ENCODE results near the gene GARNL3. TPM values are rescaled to one million over a fixed set of nuclear protein-coding genes. Genes with fewer than 3 reads are reported as not detected.

GARNL3 gene
- total RNA-seq, 2 donors from 2014 or later: 34.2 to 34.4 TPM

DNA sequence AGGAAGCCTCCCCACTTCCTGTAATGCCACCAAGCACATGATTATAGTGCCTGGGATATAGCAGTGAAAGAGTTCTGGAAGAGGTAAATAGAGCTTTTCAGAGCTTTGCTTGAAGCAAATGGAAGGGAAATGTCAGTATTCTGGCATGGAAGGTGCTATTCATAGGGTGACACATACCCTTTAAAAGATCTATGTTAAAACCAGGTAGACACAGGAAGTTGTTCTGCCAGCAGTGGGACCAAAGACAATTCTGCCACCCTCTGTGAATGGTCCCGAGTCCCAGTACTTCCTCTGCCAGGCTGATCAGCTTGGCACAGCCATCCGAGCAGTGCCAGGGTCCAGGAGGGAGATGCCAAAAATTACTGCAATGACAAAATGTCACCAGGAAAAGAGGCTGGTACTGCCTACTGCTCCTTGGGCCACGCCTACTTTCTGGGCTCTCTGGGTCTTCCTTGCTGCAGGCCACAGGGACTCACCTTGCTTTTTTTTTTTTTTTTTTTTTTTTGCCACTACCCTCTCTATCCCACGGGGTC, 26.7 kb downstream of the GARNL3 start:
- Histone ChIP-seq H3K27ac (peak overlapping the region in 1 of 2 donors; percentile 34), H3K36me3 (no peaks in the 10 kb centered on the region), H3K27me3 (replicated peaks; ENCODE audit: insufficient read depth) (no peaks in the 10 kb centered on the region), H3K9me3 (no peaks in the 10 kb centered on the region), H3K4me3 (no peak overlapping the region), H3K4me1 (replicated peaks) (peaks cover 4% of the 10 kb centered on the region)
- no peak for DNase-seq (ENCODE audit: low spot score)
- TF ChIP-seq, protein P1, sequence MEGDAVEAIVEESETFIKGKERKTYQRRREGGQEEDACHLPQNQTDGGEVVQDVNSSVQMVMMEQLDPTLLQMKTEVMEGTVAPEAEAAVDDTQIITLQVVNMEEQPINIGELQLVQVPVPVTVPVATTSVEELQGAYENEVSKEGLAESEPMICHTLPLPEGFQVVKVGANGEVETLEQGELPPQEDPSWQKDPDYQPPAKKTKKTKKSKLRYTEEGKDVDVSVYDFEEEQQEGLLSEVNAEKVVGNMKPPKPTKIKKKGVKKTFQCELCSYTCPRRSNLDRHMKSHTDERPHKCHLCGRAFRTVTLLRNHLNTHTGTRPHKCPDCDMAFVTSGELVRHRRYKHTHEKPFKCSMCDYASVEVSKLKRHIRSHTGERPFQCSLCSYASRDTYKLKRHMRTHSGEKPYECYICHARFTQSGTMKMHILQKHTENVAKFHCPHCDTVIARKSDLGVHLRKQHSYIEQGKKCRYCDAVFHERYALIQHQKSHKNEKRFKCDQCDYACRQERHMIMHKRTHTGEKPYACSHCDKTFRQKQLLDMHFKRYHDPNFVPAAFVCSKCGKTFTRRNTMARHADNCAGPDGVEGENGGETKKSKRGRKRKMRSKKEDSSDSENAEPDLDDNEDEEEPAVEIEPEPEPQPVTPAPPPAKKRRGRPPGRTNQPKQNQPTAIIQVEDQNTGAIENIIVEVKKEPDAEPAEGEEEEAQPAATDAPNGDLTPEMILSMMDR (IDR thresholded peaks at IDR 0.05): no peak
- TF ChIP-seq POLR2AphosphoS5 (IDR thresholded peaks at IDR 0.05): peak; percentile 5
- WGBS: 67% methylated on average over 4 of the region's 4 CpGs
- intact Hi-C loops (cut with DNase I): no loop called here

DNA sequence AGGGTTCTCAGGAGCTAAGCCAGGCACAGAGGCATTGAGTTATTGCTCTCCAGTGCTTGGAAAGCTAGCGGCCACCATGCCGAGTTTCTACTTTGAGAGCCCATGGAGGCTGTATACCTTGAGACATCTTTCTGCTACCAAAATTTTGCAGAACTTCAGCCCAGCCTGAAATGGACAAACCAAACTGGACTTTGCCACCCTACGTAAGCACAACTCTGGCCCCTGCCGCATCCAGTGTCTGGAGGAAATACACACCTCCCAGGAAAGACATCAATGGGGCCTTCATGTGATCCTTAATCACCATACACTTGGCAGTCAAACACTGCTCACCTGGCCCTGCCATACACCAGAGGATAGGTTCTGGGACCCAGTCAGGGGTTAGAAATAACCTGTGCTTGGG, 27.8 kb downstream of the GARNL3 start:
- Histone ChIP-seq H3K27me3 (replicated peaks; ENCODE audit: insufficient read depth) (no peaks in the 10 kb centered on the region), H3K36me3 (no peaks in the 10 kb centered on the region), H3K9me3 (no peaks in the 10 kb centered on the region), H3K4me3 (no peak overlapping the region), H3K27ac (peak overlapping the region in 1 of 2 donors; percentile 80), H3K4me1 (replicated peaks) (peaks cover 4% of the 10 kb centered on the region)
- no peak for DNase-seq (ENCODE audit: low spot score)
- 96% methylated on average over 4 of the region's 4 CpGs for WGBS
- TF ChIP-seq POLR2A (IDR thresholded peaks at IDR 0.05): no peak
- no peak for TF ChIP-seq POLR2AphosphoS5 (IDR thresholded peaks at IDR 0.05)
- TF ChIP-seq, protein P1 (IDR thresholded peaks at IDR 0.05): no peak
- intact Hi-C loops (cut with DNase I): no loop called here

DNA sequence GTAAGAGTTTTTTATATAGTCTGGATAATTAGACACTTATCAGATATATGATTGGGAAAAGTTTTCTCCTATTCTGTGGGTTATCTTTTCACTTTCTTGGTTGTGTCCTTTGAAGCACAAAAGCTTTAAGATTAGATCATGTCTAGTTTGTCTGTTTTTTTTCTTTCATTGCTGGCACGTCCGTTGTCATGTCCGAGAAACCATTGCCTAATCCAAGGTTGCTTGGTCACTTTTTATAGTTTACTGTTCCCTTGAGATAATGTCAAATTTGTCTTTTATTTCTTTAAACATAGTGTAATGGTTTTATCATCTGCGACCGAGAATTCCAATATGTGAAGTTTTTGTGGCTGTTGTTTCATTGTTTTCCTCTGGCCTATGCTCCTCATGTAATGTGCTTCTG, 28.8 kb downstream of the GARNL3 start:
- WGBS: 33% methylated on average over 5 of the region's 5 CpGs
- no peaks in the 10 kb centered on the region for H3K36me3 ChIP-seq
- TF ChIP-seq POLR2AphosphoS5 (IDR thresholded peaks at IDR 0.05) (peak; percentile 76), POLR2A (IDR thresholded peaks at IDR 0.05) (no peak)
- peak; percentile 45 for DNase-seq (ENCODE audit: low spot score)
- peaks cover 4% of the 10 kb centered on the region for H3K4me1 ChIP-seq (replicated peaks)
- intact Hi-C loops (cut with DNase I): no loop called here
- H3K27ac ChIP-seq: peak overlapping the region; percentile 62 to 80
- no peak overlapping the region for H3K4me3 ChIP-seq
- no peaks in the 10 kb centered on the region for H3K27me3 ChIP-seq (replicated peaks; ENCODE audit: insufficient read depth)
- no peaks in the 10 kb centered on the region for H3K9me3 ChIP-seq

DNA sequence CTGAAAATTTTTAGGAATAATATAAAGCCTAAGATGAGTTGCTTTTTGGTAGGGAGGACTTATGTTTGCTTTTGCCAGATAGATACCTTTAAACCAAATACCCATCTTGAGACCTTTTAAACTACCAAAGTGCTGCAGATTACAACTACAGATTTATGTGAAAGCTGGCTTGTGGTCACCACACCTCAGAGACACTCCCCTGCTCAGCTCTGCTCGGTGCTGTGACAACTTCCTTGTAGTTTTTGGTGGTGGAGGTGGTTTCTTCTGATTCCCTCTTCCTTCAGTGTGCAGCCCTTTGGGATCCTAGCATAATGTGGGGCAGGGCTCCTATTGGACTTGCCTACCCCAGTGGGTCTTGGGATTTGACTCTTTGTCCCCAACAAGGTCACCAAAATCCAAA, 29.2 kb downstream of the GARNL3 start:
- no peaks in the 10 kb centered on the region for H3K27me3 ChIP-seq (replicated peaks; ENCODE audit: insufficient read depth)
- H3K9me3 ChIP-seq: no peaks in the 10 kb centered on the region
- H3K4me1 ChIP-seq (replicated peaks): peaks cover 4% of the 10 kb centered on the region
- intact Hi-C loops (cut with DNase I): no loop called here
- peak overlapping the region; percentile 62 to 80 for H3K27ac ChIP-seq
- no peaks in the 10 kb centered on the region for H3K36me3 ChIP-seq
- no peak for DNase-seq (ENCODE audit: low spot score)
- H3K4me3 ChIP-seq: no peak overlapping the region
- WGBS: 15% methylated on average over 1 of the region's 1 CpG
- TF ChIP-seq POLR2AphosphoS5 (IDR thresholded peaks at IDR 0.05) (no peak), POLR2A (IDR thresholded peaks at IDR 0.05) (no peak)
- TF ChIP-seq, protein P1 (IDR thresholded peaks at IDR 0.05): no peak

DNA sequence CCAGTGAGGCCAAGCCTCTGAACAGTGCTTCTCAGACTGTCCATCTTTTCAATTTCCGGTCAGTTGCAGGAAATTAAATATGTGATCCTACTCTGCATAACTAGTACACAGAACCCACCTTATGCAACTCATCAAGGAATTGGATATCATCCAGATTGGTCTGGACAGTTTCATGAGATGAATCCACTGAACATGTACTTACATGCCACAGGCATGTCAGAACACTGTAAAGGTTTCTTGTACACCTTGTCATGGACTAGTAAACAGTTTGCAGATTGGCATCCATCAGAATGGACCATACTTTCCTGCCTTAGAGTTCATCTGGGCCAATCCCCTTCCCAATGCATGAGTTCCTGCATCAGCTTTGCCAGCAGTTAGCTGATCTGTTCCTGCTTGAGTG, 30.4 kb downstream of the GARNL3 start:
- peak overlapping the region in 1 of 2 donors; percentile 80 for H3K27ac ChIP-seq

More for the DNA sequence above, 30.4 kb downstream of the GARNL3 start:
- peaks cover 4% of the 10 kb centered on the region for H3K4me1 ChIP-seq (replicated peaks)
- TF ChIP-seq POLR2AphosphoS5 (IDR thresholded peaks at IDR 0.05): no peak
- no peak for TF ChIP-seq POLR2A (IDR thresholded peaks at IDR 0.05)
- TF ChIP-seq, protein P1 (IDR thresholded peaks at IDR 0.05): no peak
- no peak overlapping the region for H3K4me3 ChIP-seq
- intact Hi-C loops (cut with DNase I): no loop called here
- H3K9me3 ChIP-seq: no peaks in the 10 kb centered on the region
- H3K27me3 ChIP-seq (replicated peaks; ENCODE audit: insufficient read depth): no peaks in the 10 kb centered on the region
- WGBS: 86% methylated on average over 1 of the region's 1 CpG
- H3K36me3 ChIP-seq: no peaks in the 10 kb centered on the region
- no peak for DNase-seq (ENCODE audit: low spot score)
